Spinal cord (tissue), 10 donors: ENCODE measurements around the gene YOD1. TPM values are rescaled to one million over a fixed set of nuclear protein-coding genes. Genes with fewer than 3 reads are reported as not detected.

ENCODE experiments used
- DNase-seq, 6 donors: peaks; one replicate each; pipeline versions ENCODE4 v3.0.0 to v3.0.0-alpha.2; 2013 to 2015; ENCODE audit warnings: low spot score in 6 of 6, low read depth in 4 of 6
- H3K27ac ChIP-seq: one replicate; pipeline ENCODE4 v1.5.1; 2013; ENCODE audit warnings: low read depth, low read length, control low read depth
- H3K27me3 ChIP-seq: one replicate; pipeline ENCODE4 v1.6.1; 2013; ENCODE audit warnings: low read length; ENCODE audit not compliant: control insufficient read depth, insufficient read depth
- H3K36me3 ChIP-seq: one replicate; pipeline ENCODE4 v1.6.1; 2013; ENCODE audit warnings: low read length; ENCODE audit not compliant: control insufficient read depth, insufficient read depth
- H3K4me1 ChIP-seq: one replicate; pipeline ENCODE4 v1.6.1; 2013; ENCODE audit warnings: low read length; ENCODE audit not compliant: control insufficient read depth, insufficient read depth
- H3K4me3 ChIP-seq: one replicate; pipeline ENCODE4 v1.5.1; 2013; ENCODE audit warnings: low read depth, low read length, control low read depth
- H3K9me3 ChIP-seq: one replicate; pipeline ENCODE4 v1.6.1; 2013; ENCODE audit warnings: low read length; ENCODE audit not compliant: control insufficient read depth, insufficient read depth
- WGBS: methylation state at CpG from one replicate; pipeline ENCODE4 v1.1.5; 2013; ENCODE audit warnings: missing lambda C conversion rate; ENCODE audit not compliant: insufficient coverage; 5-methylcytosine and 5-hydroxymethylcytosine counted together
- polyA plus RNA-seq, 2 donors: library from polyadenylated mRNA; unstranded; fragments of 120-200 nt; gene quantifications; one replicate each; pipeline ENCODE4 v1.2.1, GENCODE V29; 2013; ENCODE audit not compliant: insufficient read length in 2 of 2
- total RNA-seq, 2 donors: library from RNA; depleted of rRNA in 1 of 2; stranded (reverse); fragments of 120-200 nt in 1 of 2; fragments of >200 nt in 1 of 2; gene quantifications; one replicate each; pipeline versions ENCODE4 v1.2.3 to v1.2.4, GENCODE V29; 2013 to 2014
- donor health status: healthy.

YOD1 gene
- total and polyA plus RNA-seq, 4 donors = 7.5 to 29.0 (median 12.5) TPM

DNA sequence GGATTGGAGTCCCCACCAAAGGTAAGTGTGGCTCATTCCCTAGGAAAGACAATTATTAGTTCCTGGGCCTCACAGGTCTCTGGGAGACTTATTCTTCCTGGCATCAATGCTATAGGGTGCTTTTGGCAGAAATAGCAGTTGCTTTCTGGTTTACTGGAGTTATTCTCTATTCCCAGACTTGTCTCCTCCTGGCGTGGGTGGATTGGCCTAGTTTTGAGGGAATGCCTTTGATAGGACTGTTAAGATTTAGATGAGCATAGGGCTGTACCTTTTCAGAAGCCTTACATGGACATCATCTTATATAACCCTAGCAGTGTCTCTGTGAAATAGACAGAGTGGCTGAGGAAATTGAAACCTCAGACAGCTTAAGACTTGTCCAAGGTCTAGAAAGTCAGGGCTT, 11.1 kb upstream of the YOD1 start:
- H3K4me3 ChIP-seq = no peak overlapping the region
- no peak for DNase-seq
- peaks cover 14% of the 10 kb centered on the region for H3K36me3 ChIP-seq
- H3K4me1 ChIP-seq = no peaks in the 10 kb centered on the region
- WGBS = no CpG with 5 or more reads among the region's 1 CpG
- no peak overlapping the region for H3K27ac ChIP-seq
- H3K27me3 ChIP-seq = no peaks in the 10 kb centered on the region
- H3K9me3 ChIP-seq = no peaks in the 10 kb centered on the region

DNA sequence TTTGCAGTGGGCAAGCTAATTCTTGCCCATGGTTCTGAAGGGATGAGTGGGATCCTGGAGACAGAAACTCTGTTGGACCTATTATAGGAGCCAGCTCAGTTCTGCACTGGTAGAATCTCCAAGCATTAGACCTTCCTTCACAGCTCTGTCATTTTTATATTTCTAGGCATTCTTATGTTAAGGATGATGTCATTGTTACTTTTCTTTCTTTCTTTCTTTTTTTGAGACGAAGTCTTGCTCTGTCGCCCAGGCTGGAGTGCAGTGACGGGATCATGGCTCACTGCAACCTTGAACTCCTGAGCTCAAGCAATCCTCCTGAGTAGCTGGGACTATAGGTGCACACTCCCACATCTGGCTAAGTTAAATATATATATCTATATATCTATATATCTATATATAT, 9.6 kb upstream of the YOD1 start:
- Histone ChIP-seq H3K4me1 (no peaks in the 10 kb centered on the region), H3K4me3 (no peak overlapping the region), H3K9me3 (no peaks in the 10 kb centered on the region), H3K27me3 (no peaks in the 10 kb centered on the region), H3K27ac (no peak overlapping the region), H3K36me3 (peaks cover 14% of the 10 kb centered on the region)
- no peak for DNase-seq
- no CpG with 5 or more reads among the region's 3 CpGs for WGBS

DNA sequence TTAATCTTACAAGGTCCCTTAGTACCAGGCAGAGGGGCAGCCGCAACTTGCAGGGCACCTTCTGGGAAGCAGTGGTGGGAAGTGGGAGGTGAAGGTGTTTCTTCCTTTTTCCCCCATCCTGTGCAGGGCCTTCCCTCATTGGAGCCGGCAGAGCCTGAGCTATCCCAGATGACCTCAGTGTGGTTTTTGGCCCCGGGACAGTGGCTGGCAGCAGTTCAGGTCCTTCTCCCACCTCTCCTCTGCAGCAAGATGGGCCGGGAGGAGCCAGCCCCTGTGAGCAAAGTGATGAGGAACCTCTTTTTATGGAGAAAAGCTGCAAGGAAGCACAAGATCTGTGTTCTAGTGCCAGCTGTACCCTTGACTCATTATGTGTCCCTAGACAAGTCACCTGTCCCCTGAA, 8.9 kb upstream of the YOD1 start:
- H3K27me3 ChIP-seq = no peaks in the 10 kb centered on the region
- H3K9me3 ChIP-seq = no peaks in the 10 kb centered on the region
- no peaks in the 10 kb centered on the region for H3K4me1 ChIP-seq
- H3K36me3 ChIP-seq = peaks cover 10% of the 10 kb centered on the region
- no peak for DNase-seq
- 79% methylated on average over 3 of the region's 4 CpGs for WGBS
- H3K4me3 ChIP-seq = no peak overlapping the region
- H3K27ac ChIP-seq = no peak overlapping the region

DNA sequence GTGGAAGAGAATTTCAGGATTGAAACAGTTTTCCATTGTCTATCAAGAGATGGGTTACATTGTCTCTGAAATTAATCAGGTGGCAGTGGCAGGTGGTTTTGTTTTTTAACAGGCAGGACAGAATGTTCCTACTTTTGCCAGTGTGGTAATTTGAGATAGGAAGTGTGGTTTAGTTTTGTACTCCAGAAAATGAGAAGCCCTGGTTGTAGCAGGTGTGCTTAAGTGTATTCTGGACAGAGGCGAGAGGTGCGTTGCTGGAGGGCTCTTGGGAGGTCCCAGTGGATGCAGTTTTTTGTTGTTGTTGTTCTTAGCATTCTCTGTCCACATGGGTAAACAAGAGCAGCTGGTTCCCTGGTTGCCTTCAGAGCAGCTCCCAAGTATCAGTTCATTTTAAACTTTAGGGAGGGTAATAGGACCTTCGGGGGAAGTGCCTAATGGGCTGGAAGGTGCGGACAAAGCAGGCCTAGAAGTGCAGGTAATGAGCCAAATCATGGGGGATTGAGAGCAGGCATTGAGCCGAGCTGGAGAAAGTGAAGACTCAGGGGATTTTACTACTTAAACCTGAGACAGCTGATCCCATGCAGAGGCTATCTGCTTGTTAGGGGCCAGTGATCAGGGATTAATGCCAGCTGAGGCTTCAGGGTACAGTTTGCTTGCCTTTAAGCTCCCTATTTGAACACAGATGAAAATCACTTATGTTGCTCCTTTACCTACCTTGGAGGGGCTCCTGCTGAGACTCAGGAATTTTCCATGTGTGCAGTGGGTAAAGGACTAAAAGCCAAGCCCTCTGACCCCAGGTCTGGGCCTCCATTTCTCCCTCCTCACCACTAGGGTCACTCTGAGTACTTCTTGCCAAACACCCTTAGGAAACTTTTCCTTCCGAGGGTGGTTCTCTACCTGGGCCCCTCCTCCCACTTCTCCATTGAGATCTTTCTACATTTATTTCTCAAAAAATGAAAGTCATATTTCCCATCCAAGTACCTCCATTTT, 8.2 kb upstream of the YOD1 start:
- Histone ChIP-seq H3K27ac (no peak overlapping the region), H3K36me3 (peaks cover 10% of the 10 kb centered on the region), H3K4me3 (no peak overlapping the region), H3K9me3 (no peaks in the 10 kb centered on the region), H3K4me1 (no peaks in the 10 kb centered on the region), H3K27me3 (no peaks in the 10 kb centered on the region)
- WGBS = 53% methylated on average over 6 of the region's 6 CpGs
- peak in 1 of 6 donors; percentile 37 for DNase-seq

DNA sequence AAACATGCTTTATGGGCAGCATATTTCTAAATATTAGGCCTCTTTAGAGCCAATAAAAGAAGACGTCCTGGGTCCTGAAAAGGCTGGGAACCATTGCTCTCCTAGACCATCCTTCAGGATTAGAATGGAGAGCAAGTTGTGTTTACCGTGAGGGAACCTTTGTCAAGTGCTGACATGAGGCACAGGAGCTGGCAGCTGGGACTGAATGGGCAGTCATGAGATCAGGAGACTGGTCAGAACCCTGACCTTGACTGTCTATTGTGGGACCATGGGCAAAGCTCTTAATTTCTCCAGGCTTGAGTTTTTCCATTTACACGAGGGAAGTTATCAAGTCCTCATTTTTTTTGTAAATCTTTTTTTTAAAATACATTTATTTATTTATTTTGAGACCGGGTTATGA, 7.2 kb upstream of the YOD1 start:
- Histone ChIP-seq H3K27ac (no peak overlapping the region), H3K4me3 (no peak overlapping the region), H3K9me3 (no peaks in the 10 kb centered on the region), H3K36me3 (peaks cover 7% of the 10 kb centered on the region), H3K27me3 (no peaks in the 10 kb centered on the region), H3K4me1 (peaks cover 4% of the 10 kb centered on the region)
- DNase-seq = no peak
- WGBS = 78% methylated on average over 1 of the region's 4 CpGs

DNA sequence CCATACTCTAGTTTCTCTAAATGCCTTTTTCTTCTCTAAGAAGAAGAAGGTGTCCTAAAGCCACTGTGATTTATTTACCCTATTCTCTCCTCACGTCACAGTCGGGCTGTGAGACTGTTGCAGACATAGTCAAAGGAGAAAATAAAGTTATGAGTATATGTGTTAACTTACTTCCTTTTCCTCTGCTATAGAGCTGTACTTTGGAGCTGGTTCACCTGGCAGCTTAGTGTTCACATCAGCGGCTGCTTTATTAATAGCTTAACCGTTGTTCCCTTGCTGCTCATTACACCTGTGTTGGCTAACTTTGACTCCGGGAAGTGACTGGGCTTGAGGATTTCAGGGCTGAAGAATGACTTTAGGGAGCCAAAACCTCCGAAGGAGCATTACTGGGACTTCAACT, 5.7 kb upstream of the YOD1 start:
- H3K27ac ChIP-seq = no peak overlapping the region
- peaks cover 13% of the 10 kb centered on the region for H3K4me1 ChIP-seq
- DNase-seq = no peak
- H3K4me3 ChIP-seq = no peak overlapping the region
- WGBS = 91% methylated on average over 4 of the region's 6 CpGs
- H3K9me3 ChIP-seq = no peaks in the 10 kb centered on the region
- no peaks in the 10 kb centered on the region for H3K27me3 ChIP-seq
- H3K36me3 ChIP-seq = peaks cover 3% of the 10 kb centered on the region

DNA sequence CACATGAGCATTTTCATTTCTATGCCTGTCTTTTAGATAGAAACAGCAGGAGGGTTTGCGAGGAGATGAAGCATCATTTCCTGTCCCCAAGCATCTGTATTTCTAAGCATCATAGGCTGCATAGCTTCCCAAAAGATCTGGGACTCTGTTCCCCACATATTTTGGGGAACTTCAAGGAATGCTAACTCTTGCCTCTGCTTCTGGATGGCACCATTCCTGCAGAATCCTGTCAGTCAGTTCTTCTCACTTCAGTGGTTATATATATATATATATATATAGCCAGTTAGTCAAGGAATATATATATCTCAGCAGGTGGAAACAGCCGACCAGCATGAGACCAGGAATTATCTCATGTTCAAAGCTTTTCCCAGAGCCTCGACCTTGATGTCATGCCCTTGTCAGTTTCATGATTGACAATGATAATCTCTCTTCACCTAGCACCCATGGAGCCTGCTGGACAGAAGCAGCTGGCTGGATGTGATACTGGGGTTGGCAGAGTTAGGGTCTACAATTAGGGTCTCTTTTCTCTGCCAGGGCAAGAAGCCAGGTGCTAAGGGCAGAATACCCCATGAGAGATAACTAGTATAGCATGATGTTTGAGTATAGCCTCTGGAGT, 4.5 kb upstream of the YOD1 start:
- no CpG with 5 or more reads among the region's 3 CpGs for WGBS
- H3K4me1 ChIP-seq = peaks cover 18% of the 10 kb centered on the region
- no peak overlapping the region for H3K27ac ChIP-seq
- H3K9me3 ChIP-seq = no peaks in the 10 kb centered on the region
- no peaks in the 10 kb centered on the region for H3K36me3 ChIP-seq
- H3K27me3 ChIP-seq = no peaks in the 10 kb centered on the region
- H3K4me3 ChIP-seq = no peak overlapping the region
- DNase-seq = no peak

DNA sequence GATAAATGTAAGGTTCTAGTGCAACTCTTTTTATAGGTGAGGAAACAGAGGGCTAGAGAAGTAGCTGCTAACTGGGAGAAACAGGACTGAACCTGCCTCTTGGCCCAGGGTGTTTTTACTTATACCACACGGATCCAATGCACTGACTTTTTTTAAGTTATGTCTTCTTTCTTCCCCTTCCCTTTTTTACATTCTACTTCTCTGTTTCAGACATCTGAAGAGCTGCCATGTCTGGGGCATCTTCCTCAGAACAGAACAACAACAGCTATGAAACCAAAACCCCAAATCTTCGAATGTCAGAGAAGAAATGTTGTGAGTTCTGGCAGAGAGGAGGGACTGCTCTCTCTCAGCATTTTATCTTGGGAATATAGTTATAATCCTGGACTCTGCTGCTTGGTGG, 3.5 kb upstream of the YOD1 start:
- H3K27ac ChIP-seq = no peak overlapping the region

DNA sequence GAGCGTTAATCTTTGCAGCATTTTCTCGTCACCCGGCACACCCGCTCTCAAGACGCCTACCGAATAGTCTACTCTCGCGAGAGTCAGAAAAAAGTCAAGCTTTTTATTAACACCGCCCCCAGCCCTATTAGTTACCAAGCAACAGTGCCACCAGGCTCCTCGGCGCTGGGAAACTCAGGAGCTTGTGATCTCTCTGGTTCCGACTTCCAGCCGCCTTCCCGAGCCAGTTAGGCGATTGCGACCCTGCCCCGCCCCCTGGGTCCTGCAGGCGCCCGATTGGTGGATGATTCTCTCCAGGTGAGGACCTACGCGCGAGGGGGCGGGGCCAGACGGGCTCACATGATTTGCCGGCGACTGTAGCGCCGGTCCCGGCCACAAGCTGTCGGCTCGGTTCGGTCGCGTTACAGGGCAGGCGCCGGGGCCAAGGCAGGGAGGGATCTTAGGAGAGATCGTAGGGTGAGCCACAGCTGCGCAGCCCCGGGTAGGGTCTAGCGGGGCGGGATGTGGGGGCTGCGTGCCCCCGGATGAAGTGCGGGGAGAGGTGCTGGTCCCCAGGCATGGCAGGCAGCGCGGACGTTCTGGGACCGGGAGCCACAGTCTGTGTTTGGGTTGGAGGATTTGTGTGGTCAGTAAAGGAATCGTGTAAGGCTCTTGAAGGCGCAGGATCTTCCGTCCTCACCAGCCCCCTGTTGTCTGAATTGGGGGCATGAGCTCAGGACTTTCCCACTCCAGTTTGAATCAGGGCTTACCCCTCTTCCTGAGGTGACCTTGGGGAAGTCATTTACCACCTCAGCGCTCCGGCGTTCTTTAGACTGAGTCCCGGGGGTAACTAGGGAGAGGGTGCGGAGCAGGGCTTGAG, 2.1 kb upstream of the YOD1 start, which contains the start of gene PFKFB2:
Gene PFKFB2 (plus strand): TSS at position 365 of the 859 bp plus-strand sequence. CDS start 1,443 bp downstream, outside the sequence.
- no peaks in the 10 kb centered on the region for H3K27me3 ChIP-seq
- H3K4me3 ChIP-seq = peak within 1 kb of the TSS; percentile 91
- WGBS = 1% methylated on average over 56 of the region's 56 CpGs
- peak within 1 kb of the TSS; percentile 91 for H3K27ac ChIP-seq
- no peaks in the 10 kb centered on the region for H3K9me3 ChIP-seq
- peak; percentile 88 to 99 (median 94) for DNase-seq
- H3K36me3 ChIP-seq = peaks cover 3% of the 10 kb centered on the region
- H3K4me1 ChIP-seq = peaks cover 18% of the 10 kb centered on the region

More for the DNA sequence above, 3.5 kb upstream of the YOD1 start:
- WGBS = 73% methylated on average over 1 of the region's 2 CpGs
- no peaks in the 10 kb centered on the region for H3K36me3 ChIP-seq
- H3K9me3 ChIP-seq = no peaks in the 10 kb centered on the region
- no peaks in the 10 kb centered on the region for H3K27me3 ChIP-seq
- no peak overlapping the region for H3K4me3 ChIP-seq
- H3K4me1 ChIP-seq = peaks cover 18% of the 10 kb centered on the region
- no peak for DNase-seq
